Measurements from ENCODE around the gene FBXO36. TPM values are rescaled to one million over a fixed set of nuclear protein-coding genes. Genes with fewer than 3 reads are reported as not detected.

The FBXO36 gene
- total and polyA plus RNA-seq, 10 of the 15 experiments (the other 5 are each of a cell fraction or from before 2014, with no cell fraction given), result 0.79 to 2.7 (median 1.3) TPM

DNA sequence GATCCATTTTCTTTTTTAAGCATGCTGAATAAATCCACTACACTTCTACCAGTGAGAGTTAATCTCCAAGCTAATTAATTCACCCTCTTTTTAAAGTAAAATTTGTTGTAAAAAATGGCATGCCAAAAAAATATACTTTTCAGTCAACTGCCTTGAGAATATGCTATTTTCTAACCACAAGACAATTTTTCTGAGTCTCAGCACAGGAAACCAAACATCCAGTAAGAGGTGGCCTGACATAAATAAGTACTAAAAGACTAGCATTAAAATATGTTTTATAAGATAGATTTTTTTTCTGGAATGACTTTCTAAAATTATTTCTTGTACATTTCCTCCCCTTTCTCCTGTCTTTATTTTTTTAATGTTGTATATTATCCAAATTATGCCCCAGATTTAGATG is 2.9 kb downstream of the FBXO36 start (continued):
- TF ChIP-seq ZBTB40 (IDR thresholded peaks at IDR 0.05; ENCODE audit: borderline replicate concordance) (no peak), MAX (IDR thresholded peaks at IDR 0.05; ENCODE audit: low read depth, low read length) (no peak), ZNF384 (IDR thresholded peaks at IDR 0.05; ENCODE audit: borderline replicate concordance, low read depth, low read length) (no peak), SRF (IDR thresholded peaks at IDR 0.05; ENCODE audit: low read depth in 2 of 2, low read length in 2 of 2) (no peak), YBX1 (IDR thresholded peaks at IDR 0.05) (no peak), DPF2 (IDR thresholded peaks at IDR 0.05) (no peak)
- TF ChIP-seq, protein P1, sequence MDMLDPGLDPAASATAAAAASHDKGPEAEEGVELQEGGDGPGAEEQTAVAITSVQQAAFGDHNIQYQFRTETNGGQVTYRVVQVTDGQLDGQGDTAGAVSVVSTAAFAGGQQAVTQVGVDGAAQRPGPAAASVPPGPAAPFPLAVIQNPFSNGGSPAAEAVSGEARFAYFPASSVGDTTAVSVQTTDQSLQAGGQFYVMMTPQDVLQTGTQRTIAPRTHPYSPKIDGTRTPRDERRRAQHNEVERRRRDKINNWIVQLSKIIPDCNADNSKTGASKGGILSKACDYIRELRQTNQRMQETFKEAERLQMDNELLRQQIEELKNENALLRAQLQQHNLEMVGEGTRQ (IDR thresholded peaks at IDR 0.05; ENCODE audit: borderline replicate concordance, low read depth, low read length), result no peak

Data from GM12878 (cell line).